Activated CD4-positive, alpha-beta T cell treated with anti-CD3 and anti-CD28 coated beads, Interleukin-2, amount 50 U/mL, for 48 hours (primary cell): ENCODE measurements around the gene TPMT.
"Not testable (repeated sequence)": the region's sequence is repeated elsewhere in the genome, so short reads cannot be mapped to it uniquely, and the experiment has no call there.

Experiments used
- DNase-seq, 2 experiments: peaks; one replicate each; pipeline ENCODE4 v3.0.0-alpha.2; 2020

Gene TPMT

DNA sequence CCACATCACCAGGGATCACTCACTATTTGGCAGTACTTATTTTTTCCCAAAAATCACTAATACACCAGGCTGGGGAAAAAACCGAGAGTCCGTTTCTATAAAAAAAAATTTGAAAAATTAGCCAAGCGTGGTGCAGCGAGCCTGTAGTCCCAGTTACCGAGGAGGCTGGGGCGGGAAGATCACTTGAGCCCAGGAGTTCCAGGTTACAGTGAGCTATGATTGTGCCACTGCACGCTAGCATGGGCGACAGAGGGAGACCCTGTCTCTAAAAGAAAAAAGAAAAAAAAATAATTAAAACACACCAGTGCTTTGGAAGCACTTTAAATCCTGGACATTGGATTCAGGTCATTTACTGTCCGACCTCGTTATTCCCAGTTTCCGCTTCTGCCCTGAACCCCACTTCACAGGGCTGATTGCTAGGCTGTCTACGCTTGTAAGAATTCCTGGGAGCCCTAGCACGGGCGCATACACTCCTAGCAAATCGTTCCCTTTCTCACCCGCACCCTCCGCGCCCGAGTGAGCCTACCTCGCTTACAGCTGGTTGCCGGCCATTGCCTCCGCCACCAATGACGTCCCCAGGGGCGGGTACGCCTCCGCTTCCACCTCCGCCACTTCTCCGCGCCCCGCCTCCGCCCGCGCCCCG lies at the start of gene TPMT:
Gene TPMT, minus strand, starts transcription at position 571 of the 643 bp plus-strand sequence. CDS start 5,950 bp downstream, outside the sequence.
- DNase-seq = no peak

DNA sequence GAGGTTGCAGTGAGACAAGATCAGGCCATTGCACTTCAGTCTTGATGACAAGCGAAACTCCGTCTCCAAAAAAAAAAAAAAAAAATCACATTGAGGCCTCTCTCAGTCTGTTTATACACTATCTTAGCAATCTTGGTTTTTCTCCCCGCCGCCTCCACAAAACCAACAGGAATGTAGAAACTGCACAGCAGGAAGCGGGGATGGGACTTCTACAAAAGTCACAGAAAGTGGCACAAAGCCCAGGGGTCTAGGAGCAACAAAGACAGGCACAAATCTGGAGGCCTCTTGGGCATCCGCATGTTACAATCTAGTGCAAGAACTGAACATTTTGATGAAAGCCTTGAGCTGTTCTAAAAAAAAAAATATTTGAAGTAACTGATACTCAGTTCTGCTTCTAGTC lies 48.9 kb upstream of the TPMT start:
- no peak for DNase-seq

DNA sequence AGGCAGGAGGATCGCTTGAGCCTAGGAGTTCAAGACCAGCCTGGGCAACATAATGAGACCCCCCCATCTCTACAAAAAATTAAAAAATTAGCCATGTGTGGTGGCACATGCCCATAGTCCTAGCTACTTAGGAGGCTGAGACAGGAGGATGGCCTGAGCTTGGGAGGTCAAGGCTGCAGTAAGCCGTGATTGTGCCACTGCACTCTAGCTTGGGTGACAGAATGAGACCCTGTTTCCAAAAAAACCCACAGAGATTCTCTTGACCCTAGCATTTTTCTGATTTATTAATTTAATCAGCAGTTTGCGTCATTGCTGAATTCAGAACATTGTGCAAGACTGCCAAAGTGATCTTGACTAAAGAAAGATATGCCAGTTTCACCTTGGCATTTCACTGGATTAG lies 37.1 kb upstream of the TPMT start:
- DNase-seq = no peak

DNA sequence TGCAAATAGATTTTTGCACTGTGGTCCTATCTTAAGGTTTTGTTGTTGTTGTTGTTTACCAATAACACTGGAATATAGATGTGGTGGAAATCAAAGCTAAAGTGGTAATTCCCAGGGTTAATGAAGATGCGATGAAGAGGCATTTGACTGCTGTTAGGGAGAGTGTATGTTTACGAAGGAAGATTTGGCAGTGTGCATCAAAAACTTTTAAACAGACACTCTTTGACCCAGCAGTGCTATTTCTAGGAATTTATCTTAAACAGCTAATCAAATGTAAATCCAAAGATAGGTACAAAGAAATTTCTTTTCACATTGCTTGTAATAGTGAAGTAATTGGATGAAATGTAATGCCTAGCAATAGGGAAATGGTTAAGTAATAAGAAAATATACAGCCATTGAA lies 34.3 kb upstream of the TPMT start:
- no peak for DNase-seq

DNA sequence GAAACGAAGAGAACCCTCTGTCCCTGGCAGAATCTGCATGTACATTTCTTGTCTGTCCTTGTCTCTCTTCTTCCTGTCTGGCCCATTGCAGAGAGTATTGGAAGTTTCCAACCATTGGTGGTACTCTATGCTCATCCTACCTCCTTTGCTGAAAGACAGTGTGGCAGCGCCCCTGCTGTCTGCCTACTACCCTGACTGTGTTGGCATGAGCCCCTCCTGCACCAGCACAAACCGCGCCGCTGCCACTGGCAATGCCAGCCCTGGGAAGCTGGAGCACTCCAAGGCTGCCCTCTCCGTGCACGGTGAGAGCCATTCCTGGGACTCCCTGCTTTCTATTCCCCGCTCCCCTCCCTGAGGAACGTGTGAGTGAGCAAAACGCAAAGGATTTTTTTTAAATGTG lies 32.8 kb upstream of the TPMT start:
- DNase-seq = no peak

DNA sequence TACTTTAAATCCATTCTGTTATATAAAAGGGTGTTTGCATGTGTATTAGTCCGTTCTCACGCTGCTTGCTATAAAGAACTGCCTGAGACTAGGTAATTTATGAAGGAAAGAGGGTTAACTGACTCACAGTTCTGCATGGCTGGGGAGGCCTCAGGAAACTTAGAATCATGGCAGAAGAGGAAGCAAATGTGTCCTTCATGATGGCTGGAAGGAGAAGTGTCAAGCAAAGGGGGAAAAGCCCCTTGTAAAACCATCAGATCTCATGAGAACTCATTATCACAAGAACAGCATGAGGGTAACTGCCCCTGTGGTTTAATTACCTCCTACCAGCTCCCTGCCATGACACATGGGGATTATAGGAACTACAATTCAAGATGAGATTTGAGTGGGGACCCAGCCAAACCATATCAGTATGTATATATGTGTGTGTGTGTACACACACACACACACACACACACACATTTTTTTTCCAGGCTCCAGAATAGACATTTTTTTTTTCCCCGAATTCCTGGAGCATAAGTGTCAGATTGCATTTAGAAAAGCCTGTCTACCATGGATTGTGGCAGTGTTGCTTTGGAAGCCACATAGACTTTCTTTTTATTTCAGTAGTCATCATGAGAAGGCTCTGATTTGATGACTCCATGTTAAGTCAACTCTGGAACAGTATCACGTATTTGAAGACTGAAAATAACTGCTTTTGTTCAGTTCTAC lies 31.8 kb upstream of the TPMT start:
- DNase-seq = no peak

DNA sequence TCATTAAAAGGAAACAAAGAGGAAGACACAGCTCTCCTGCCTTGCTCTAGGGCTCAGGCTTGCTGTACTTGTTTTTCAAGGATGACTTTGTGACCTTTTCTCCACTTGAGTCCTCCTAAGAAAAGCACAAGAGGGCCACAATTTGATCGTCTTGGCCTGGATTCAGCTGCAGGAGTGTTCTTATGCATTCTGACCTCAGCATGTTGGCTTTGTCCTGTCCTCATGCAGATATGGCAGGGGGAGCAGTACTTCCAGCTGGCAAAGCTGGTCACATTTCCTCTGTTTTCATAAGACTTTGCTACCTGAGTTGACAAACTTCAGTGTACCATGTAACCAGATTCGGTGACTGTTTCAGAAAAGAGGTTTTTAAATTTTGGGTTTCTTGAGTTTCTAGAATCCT lies 31.2 kb upstream of the TPMT start:
- DNase-seq = no peak

DNA sequence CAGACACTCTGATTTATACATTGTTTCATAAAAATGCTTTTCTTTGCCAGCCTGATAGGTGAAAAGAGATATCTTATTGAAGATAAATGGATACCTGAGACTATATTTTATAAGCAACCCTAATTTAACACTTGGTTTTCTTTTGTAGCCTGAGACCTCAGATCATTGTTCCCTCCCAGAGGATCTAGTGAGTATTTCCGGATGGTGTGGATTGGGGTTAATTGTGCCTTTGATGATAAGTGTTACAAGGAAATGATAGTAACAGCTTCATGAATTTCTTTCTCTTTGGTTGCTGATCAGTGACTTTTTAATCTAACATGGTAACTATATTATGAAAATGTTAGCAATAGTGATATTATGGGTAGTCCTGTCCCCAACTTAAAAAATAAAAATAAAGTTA lies 30.7 kb upstream of the TPMT start:
- no peak for DNase-seq

DNA sequence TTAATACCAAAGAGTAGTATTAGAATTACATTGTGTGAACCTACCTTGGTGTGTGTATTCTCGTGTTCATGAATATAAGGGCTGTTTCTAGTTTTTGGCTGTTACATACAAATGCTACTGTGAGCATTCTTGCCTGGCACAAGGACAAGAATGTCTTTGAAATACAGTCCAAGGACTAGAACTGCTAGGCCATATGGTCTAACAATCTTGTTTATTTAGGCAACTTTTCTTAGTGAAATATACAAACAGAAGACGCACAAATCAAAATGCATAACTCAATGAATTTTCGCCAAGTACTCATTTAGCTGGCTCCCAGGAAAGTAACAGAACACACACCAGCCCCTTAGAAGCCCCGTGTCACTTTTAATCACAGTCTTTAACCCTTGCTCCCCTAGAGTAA lies 28.9 kb upstream of the TPMT start:
- DNase-seq = no peak

DNA sequence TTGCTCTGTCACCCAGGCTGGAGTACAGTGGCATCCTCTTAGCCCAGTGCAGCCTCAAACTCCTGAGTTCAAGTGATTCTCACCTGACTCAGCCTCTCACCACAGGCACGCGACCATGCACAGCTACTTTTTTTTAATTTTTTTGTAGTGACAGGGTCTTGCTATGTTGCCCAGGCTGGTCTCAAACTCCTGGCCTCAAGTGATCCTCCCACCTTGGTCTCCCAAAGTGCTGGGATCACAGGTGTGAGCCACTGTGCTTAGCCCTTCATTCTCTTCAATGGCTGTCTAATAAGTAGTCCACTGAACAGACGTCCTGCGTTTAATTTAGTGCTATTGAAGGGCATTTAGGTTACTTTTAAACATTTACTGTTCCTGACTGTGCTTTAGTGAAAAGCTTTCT lies 27.7 kb upstream of the TPMT start:
- DNase-seq = no peak

DNA sequence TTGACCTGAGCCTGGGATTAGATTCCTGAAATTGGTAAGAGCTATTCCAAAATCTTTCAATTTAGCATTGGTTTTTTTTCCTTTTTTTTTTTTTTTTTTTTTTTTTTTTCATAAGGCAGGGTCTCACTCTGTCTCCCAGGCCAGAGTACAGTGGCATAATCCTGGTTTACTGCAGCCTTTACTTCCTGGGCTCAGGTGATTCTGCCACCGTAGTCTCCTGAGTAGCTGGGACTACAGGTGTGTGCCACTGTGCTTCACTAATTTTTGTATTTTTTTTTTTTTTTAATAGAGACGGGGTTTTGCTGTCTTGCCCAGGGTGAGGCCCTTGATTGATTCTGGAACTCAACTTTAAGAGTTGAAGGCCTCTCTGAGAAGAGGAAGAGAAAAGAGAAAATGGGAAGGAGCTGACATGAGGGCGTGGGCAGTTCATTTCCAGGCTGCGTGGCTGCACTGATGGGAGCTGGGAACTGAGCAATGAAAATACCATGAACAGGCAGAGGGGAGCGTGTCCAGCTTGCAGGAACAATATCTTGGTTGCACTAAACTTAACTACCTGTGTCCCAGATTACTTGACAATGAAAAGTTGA lies 25.0 kb upstream of the TPMT start:
- no peak for DNase-seq

DNA sequence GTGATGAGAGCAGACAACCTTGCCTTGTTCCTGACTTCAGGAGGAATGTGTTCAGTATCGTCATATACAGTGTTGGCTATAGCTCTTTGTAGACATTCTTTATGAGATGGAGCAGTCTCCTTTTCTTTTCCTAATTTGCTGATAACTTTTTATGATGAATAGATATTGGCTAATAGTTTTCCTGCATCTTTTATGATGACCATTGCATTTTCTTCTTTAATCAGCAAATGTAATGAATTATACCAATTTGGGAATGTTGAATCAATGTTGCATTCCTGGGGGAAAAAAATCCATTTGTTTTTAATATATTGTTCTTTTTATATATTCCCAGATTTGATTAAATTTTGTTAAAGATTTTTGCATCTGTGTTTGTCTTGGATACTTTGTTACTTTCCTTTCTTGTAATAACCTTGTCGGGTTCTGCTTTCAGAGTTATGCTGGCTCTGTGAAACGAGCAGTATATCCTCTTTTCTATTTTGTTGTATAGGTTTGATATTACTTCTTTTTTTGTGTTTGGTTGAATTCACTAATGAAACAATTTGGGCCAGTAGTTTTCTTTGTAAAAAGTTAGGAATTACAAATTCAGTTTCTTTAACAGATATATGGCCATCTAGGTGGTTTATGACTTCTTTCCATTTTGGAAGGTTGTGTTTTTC lies 24.2 kb upstream of the TPMT start:
- DNase-seq = no peak

DNA sequence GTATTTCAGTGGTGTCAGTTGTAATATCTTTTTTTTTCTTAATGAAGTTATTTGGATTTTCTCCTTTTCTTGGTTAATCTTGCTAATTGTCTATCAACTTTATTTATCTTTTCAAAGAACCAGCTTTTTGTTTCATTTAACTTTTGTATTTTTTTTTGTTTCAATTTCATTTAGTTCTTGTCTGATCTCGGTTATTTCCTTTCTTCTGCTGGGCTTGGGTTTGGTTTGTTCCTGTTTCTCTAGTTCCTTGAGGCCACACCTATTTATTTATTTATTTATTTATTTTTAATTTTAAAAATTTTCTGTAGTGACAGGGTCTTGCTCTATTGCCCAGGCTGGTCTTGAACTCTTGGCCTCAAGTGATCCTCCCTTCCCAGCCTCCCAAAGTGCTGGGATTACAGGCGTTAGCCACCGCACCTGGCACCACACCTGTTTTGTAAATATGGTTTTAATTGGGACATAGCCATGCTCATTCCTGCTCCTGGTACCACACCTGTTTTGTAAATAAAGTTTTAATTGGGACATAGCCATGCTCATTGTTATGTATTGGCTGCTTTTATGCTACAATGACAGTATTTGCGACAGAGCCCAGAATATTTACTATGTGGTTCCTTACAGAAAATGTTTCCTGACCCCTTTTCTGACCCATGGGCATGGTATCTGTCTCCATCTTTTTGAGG lies 22.5 kb upstream of the TPMT start:
- DNase-seq = no peak

DNA sequence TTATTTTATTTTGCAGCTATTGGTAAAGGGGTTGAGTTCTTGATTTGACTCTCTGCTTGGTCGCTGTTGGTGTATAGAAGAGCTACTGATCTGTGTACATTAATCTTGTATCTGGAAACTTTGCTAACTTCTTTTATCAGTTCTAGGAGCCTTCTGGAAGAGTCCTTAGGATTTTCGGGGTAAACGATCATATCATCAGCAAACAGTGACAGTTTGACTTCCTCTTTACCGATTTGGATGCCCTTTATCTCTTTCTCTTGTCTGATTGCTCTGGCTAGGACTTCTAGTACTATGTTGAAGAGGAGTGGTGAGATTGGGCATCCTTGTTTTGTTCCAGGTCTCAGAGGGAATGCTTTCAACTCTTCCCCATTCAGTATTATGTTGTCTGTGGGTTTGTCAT lies 21.3 kb upstream of the TPMT start:
- DNase-seq = not testable (repeated sequence)

DNA sequence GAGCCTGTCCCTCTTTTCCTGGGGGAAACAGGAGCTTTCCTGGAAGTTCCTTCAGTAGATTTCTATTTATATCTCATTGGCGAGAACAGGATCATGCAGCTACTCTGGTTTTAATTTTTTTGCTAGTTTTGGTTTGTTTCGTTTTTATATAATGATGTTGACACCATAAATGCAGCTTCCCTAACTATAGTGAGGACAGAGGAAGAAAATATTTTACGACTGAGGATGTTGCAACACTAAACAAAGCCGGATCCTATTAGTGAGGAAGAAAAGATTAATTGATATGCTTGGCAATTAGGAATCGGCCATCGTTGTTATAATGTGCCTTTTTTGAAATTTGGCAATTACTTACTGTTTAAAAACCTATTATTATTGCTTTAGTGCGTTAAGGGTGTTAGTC lies 17.0 kb upstream of the TPMT start:
- DNase-seq = no peak

DNA sequence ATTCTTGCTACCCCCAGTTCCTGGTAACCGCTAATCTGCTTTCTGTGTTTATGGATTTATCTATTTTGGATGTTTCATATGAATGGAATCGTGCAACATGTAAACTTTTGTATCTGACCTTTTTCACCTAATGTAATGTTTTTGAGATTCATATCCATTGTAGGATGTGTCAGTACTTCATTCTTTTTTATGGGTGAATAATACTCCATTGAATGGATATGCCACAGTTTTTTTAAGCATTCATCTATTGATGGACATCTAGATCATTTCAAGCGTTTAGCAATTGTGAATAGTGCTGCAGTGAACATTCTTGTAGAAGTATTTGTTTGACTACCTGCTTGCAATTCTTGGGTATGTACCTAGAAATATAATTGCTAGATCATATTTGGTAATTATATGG lies 13.4 kb upstream of the TPMT start:
- no peak for DNase-seq

DNA sequence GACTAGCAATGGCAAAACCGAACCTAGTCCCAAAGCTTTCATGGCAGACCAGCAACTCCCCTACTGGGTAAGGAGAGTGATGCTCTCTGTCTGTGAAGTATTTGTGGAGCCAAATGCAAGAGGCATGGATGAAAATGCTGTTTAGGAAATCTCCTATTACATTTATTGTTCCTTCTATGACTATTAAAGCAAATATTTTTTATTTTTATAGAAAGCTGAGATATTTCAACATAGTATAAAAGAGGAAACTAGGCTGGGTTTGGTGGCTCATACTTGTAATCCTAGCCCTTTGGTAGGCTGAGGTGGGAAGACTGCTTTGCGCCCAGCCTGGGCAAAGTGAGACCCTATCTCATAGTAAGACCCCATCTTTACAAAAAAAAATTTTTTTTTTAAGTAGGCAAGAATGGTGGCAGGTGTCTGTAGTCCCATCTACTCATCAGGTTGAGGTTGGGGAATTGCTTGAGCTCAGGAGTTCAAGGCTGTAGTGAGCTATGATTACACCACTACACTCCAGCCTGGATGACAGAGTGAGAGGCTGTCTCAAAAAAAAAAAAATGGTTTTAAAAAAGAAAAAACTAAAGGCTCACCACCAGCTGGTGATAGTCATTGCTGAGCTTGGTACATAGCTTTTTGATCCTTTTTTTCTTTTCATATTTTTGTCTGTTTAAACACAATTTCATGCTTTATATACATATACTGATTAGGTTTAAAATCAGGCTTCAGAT lies 11.6 kb upstream of the TPMT start:
- no peak for DNase-seq

DNA sequence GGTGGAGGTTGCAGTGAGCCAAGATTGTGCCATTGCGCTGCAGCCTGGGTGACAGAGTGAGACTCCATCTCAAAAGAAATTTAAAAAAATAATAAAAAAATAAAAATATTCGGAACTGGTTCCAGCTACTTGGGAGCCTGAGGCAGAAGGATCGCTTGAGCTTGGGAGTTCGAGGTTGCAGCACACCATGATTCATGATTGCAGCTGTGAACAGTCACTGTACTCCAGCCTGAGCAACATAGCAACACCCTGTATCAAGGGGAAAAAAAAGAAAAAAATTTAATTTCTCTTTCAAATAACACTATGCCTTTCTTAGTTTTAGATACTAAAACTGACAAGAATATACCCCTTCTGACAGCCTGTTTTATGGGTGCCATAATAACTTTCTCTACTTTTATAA lies 10.9 kb upstream of the TPMT start:
- DNase-seq = no peak

DNA sequence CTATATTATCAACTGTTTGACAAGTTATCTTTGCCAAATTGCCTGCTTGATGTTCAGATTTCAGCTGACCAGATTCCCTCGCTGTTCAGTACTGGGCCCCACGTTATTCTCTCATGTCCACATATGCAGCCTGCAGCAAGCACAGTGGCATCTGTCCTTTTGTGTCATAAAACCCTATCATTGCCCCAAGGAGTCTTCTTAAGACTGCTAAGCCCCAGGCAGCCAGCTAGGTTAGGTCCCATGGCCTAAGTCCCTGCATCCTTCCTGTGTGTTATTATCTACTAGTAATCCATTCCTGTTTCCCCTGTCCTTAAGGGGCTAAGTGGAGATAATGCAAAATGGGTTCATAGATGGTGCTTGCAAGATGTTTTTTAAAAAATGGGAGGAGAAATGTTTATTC lies 7.5 kb upstream of the TPMT start:
- no peak for DNase-seq

DNA sequence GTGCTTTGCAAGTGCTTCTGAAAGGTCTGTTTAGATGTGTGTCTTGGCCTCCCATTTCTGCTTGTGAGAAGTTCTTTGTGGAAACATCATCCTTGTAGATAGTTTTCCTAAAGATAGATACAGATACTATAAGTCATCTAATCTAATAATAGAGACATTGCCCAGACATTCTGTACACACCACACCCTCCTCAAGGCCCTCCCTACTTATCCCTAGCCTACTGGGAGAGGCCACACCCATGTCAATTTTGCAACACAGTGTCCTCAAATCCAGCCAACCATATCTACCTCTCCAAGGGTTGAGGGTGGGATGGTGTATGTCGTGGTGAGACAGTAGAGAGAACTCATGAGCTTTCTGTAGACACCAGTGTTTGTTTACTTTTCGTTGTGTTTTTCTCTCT lies 6.6 kb upstream of the TPMT start:
- no peak for DNase-seq

DNA sequence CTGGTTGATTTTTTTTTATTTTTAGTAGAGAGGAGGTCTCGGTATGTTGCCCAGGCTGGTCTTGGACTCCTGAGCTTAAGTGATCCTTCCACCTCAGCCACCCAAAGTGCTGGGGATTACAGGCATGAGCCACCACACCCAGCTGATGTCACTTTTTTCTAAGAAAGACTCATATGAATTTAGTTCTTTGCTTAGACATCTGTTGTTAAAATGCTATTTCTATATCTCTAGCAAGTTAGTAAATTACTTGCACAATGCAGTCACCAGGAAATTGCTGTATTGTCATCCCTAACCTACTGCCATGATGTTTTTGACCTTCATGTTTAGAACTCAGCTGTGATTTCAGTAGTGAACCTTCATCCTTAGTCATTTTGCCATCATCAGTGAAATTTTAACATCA lies 6.0 kb upstream of the TPMT start:
- no peak for DNase-seq

DNA sequence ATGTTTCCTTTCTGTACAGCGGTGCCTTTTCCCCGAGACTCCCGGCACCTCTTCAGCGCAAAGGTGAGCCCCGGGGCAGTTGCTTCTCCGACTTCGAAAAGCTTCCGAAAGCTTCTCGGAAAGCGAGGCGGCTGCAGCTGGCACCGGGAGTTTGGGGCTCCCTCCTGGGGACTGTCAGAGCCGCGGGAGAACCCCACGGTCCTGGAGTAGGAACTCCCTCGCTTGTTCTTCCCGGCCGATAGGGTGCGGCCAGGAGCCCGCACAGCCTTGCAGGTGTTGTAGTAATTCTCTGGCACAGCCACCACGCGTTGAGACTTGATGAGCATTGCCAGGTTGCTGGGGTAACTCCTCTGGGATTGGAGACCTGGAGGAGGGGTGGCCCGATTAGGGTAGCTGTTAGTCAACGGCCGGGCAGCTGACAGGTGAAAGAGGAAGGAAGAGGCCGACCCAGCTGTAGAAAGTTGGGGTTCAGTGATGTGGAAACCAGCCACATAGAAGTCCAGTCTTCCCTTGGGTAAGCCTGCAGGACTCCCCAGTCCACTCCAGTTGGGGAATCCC lies 1.1 kb upstream of the TPMT start:
- peak; percentile 49 to 59 for DNase-seq
